Keratinocyte (primary cell): ENCODE results near the gene FAM209B. TPM values are rescaled to one million over a fixed set of nuclear protein-coding genes. Genes with fewer than 3 reads are reported as not detected.

ENCODE experiments used
- DNase-seq: peaks from one replicate; pipeline ENCODE4 v3.0.0-alpha.2; 2011; ENCODE audit warnings: low read depth, missing footprints, low spot score
- FAIRE-seq: peaks from 2 replicates; lab custom pipeline; 2011; peaks lifted over from hg19 to GRCh38; lab: Jason Lieb, UNC
- H2AFZ ChIP-seq: 2 replicates; pipeline ENCODE4 v1.6.0; 2012; ENCODE audit warnings: low read length, control low read depth, inconsistent platforms; ENCODE audit not compliant: control insufficient read depth
- H3K27ac ChIP-seq: 2 replicates; pipeline ENCODE4 v1.5.1; 2011; ENCODE audit warnings: low read length; ENCODE audit not compliant: control insufficient read depth, insufficient read depth
- H3K27me3 ChIP-seq: 3 replicates; pipeline ENCODE4 v1.6.0; 2011; ENCODE audit warnings: low read length; ENCODE audit not compliant: control insufficient read depth, insufficient read depth; ENCODE audit errors: extremely low read depth
- H3K36me3 ChIP-seq, 2 experiments: 2 replicates in 1 of 2; 3 replicates in 1 of 2; pipeline ENCODE4 v1.5.1; 2011; ENCODE audit warnings: low read length in 2 of 2, mild to moderate bottlenecking in 1 of 2; ENCODE audit not compliant: control insufficient read depth in 2 of 2, insufficient read depth in 2 of 2; ENCODE audit errors: extremely low read depth in 1 of 2
- H3K4me1 ChIP-seq: 3 replicates; pipeline ENCODE4 v1.5.1; 2011; ENCODE audit warnings: low read length; ENCODE audit not compliant: control insufficient read depth, insufficient read depth; ENCODE audit errors: extremely low read depth
- H3K4me2 ChIP-seq: 3 replicates; pipeline ENCODE4 v1.6.0; 2011; ENCODE audit warnings: low read depth, low read length; ENCODE audit not compliant: control insufficient read depth, insufficient read depth; ENCODE audit errors: extremely low read depth
- H3K4me3 ChIP-seq, 3 experiments: fragments of 200-600 bp in 1 of 3; sonication (generic) in 1 of 3; 2 replicates in 2 of 3; 3 replicates in 1 of 3; pipeline ENCODE4 v1.5.1; 2011 to 2016; ENCODE audit warnings: low read length in 3 of 3, mild to moderate bottlenecking in 3 of 3, control low read depth in 2 of 3, inconsistent platforms in 1 of 3, low read depth in 1 of 3, mixed read lengths in 1 of 3, mixed run types in 1 of 3, moderate library complexity in 1 of 3; ENCODE audit not compliant: control insufficient read depth in 2 of 3, insufficient read depth in 2 of 3; ENCODE audit errors: extremely low read depth in 1 of 3
- H3K79me2 ChIP-seq: 2 replicates; pipeline ENCODE4 v1.6.0; 2012; ENCODE audit warnings: low read length; ENCODE audit not compliant: control insufficient read depth, insufficient read depth
- H3K9ac ChIP-seq: 3 replicates; pipeline ENCODE4 v1.6.0; 2011; ENCODE audit warnings: low read length; ENCODE audit not compliant: control insufficient read depth, insufficient read depth; ENCODE audit errors: extremely low read depth
- H3K9me1 ChIP-seq: 3 replicates; pipeline ENCODE4 v1.6.0; 2011; ENCODE audit warnings: low read length; ENCODE audit not compliant: control insufficient read depth, insufficient read depth; ENCODE audit errors: extremely low read depth
- H3K9me3 ChIP-seq: 2 replicates; pipeline ENCODE4 v1.5.1; 2012; ENCODE audit warnings: low read depth, low read length; ENCODE audit not compliant: control insufficient read depth
- H4K20me1 ChIP-seq: 3 replicates; pipeline ENCODE4 v1.6.0; 2011; ENCODE audit warnings: low read length; ENCODE audit not compliant: control insufficient read depth, insufficient read depth; ENCODE audit errors: extremely low read depth
- EZH2 ChIP-seq: IDR thresholded peaks from one replicate; pipeline ENCODE4 v1.6.1; 2012; ENCODE audit warnings: inconsistent platforms, mild to moderate bottlenecking, low read length, moderate library complexity
- dilution Hi-C: fragments of 300-500 bp; cut with MboI; formaldehyde crosslinking; loops from one replicate; pipeline ENCODE4 v1.7.0; 2020; ENCODE audit warnings: low sequenced_read_pairs; ENCODE audit not compliant: extremely low pct_ligation_motif_present
- polyA plus RNA-seq, 5 experiments: library from polyadenylated mRNA; depleted of rRNA in 3 of 5; stranded (reverse) in 3 of 5; stranded (forward) in 1 of 5; unstranded in 1 of 5; fragments of >200 nt; gene quantifications; 1 replicate in 1 of 5; 2 replicates in 3 of 5; 3 replicates in 1 of 5; pipeline versions ENCODE4 v1.2.1 to v1.2.3, GENCODE V29; 2011 to 2012; ENCODE audit warnings: missing spikeins in 2 of 5, low read depth in 1 of 5, low replicate concordance in 1 of 5
- TF ChIP-seq, protein P1 (sequence below), 3 experiments: IDR thresholded peaks in 1 of 3; conservative IDR thresholded peaks in 1 of 3; optimal IDR thresholded peaks in 1 of 3; 2 replicates in 2 of 3; 3 replicates in 1 of 3; pipeline versions ENCODE3 to v1.5.1; 2011; ENCODE audit warnings: low read length in 3 of 3, mild to moderate bottlenecking in 3 of 3, moderate library complexity in 2 of 3, control low read depth in 1 of 3, inconsistent platforms in 1 of 3; ENCODE audit not compliant: insufficient read depth in 2 of 3; ENCODE audit errors: extremely low read depth in 1 of 3

The FAM209B gene
- polyA plus RNA-seq, 1 donor (not counting 4 experiments of a cell fraction or from before 2014, with no cell fraction given), result 0.38 TPM

DNA sequence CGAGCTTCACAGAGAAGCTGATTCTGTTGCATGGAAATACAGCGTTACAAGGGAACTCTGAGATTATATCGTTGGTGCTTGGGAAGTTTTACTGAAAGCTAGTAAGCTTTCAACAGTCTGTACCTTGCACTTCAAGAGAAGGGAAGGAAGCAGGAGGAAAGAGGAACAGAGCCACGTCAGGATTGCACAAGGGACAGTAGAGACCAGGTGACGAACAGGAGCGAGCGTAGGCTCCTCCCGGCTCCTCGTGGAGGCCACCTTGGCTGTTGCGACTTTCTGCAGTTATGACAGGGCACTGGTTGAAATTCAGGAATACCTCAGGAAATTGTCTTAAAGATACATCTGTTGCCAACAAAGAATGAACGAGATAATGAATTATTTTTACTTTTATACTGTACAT is 45.8 kb upstream of the FAM209B start:
- Histone ChIP-seq H3K4me2 (no peak overlapping the region), H3K79me2 (peaks cover 3% of the 10 kb centered on the region), H3K4me3 (no peak overlapping the region), H3K27me3 (no peaks in the 10 kb centered on the region), H3K36me3 (peaks cover 17 to 18% of the 10 kb centered on the region in 2 experiments), H3K4me1 (no peaks in the 10 kb centered on the region), H3K9me3 (no peaks in the 10 kb centered on the region), H3K9ac (no peak overlapping the region), H4K20me1 (peaks cover 2% of the 10 kb centered on the region), H3K27ac (no peak overlapping the region), H2AFZ (no peak overlapping the region), H3K9me1 (no peaks in the 10 kb centered on the region)
- DNase-seq (no peak), FAIRE-seq (no peak)
- TF ChIP-seq EZH2, result no peak
- TF ChIP-seq, protein P1, sequence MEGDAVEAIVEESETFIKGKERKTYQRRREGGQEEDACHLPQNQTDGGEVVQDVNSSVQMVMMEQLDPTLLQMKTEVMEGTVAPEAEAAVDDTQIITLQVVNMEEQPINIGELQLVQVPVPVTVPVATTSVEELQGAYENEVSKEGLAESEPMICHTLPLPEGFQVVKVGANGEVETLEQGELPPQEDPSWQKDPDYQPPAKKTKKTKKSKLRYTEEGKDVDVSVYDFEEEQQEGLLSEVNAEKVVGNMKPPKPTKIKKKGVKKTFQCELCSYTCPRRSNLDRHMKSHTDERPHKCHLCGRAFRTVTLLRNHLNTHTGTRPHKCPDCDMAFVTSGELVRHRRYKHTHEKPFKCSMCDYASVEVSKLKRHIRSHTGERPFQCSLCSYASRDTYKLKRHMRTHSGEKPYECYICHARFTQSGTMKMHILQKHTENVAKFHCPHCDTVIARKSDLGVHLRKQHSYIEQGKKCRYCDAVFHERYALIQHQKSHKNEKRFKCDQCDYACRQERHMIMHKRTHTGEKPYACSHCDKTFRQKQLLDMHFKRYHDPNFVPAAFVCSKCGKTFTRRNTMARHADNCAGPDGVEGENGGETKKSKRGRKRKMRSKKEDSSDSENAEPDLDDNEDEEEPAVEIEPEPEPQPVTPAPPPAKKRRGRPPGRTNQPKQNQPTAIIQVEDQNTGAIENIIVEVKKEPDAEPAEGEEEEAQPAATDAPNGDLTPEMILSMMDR (optimal IDR thresholded peaks at IDR 0.05 in 1 of 3, IDR thresholded peaks at IDR 0.05 in 1 of 3, conservative IDR thresholded peaks at IDR 0.05 in 1 of 3; ENCODE audit: extremely low read depth in 1 of 3, insufficient read depth in 2 of 3, low read length in 3 of 3), result no peak
- dilution Hi-C loops, result no loop called here

DNA sequence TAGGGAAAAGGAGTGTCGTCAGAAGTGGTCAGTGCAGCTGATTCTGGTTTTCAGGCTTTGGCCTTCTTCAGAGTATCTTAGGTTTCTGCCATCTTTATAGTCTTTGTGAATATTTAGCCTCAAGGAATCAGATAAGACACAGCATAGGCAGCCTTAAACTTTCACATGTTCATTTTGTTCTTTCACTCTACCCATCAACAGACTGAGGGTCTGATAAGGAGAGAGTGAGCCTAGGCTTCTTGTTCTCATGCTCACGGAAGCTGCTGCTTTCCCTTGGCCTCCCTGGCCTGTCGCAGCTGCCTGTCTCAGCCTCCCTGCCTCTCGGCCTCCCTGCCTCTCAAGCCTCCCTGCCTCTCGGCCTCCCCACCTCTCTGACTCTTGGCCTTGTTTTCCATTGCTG is 44.5 kb upstream of the FAM209B start:
- no peaks in the 10 kb centered on the region for H3K27me3 ChIP-seq
- dilution Hi-C loops, result no loop called here
- no peak overlapping the region for H2AFZ ChIP-seq
- H3K4me2 ChIP-seq, result no peak overlapping the region
- H3K9me1 ChIP-seq, result peaks cover 2% of the 10 kb centered on the region
- H3K36me3 ChIP-seq, result peaks cover 17 to 18% of the 10 kb centered on the region in 2 experiments
- peaks cover 2% of the 10 kb centered on the region for H4K20me1 ChIP-seq
- no peak overlapping the region for H3K9ac ChIP-seq
- peaks cover 3% of the 10 kb centered on the region for H3K79me2 ChIP-seq
- no peak overlapping the region for H3K27ac ChIP-seq
- TF ChIP-seq EZH2, result no peak
- TF ChIP-seq, protein P1 (optimal IDR thresholded peaks at IDR 0.05 in 1 of 3, IDR thresholded peaks at IDR 0.05 in 1 of 3, conservative IDR thresholded peaks at IDR 0.05 in 1 of 3; ENCODE audit: extremely low read depth in 1 of 3, insufficient read depth in 2 of 3, low read length in 3 of 3), result no peak
- no peaks in the 10 kb centered on the region for H3K4me1 ChIP-seq
- DNase-seq (no peak), FAIRE-seq (no peak)
- no peaks in the 10 kb centered on the region for H3K9me3 ChIP-seq
- no peak overlapping the region for H3K4me3 ChIP-seq
